PC-3 (cell line): ENCODE results near the gene LRCH1.

Experiments used
- CTCF ChIP-seq: fragments of 300-600 bp; sonication (generic); conservative IDR thresholded peaks from 2 replicates; pipeline ENCODE4 v1.5.1; 2017; ENCODE audit warnings: antibody characterized with exemption, low read depth, mild to moderate bottlenecking, low read length
- EZH2 ChIP-seq: fragments of 300-600 bp; sonication (generic); IDR thresholded peaks from one replicate; pipeline ENCODE4 v1.6.1; 2017; ENCODE audit warnings: antibody characterized with exemption, mild to moderate bottlenecking, low read length; ENCODE audit not compliant: unreplicated experiment

- TF ChIP-seq EZH2: no peak
- no peak for TF ChIP-seq CTCF
Measured at GRCh38 chr13:46682707-46683106, 129.7 kb downstream of the LRCH1 start.
